Skeletal muscle tissue (tissue), 4 donors: ENCODE measurements around the gene NRG3. TPM values are rescaled to one million over a fixed set of nuclear protein-coding genes. Genes with fewer than 3 reads are reported as not detected.

Source experiments
- H3K27ac ChIP-seq: one replicate; pipeline ENCODE4 v1.7.0; 2013; ENCODE audit warnings: mild to moderate bottlenecking, low read depth, low read length, inconsistent platforms
- H3K27me3 ChIP-seq, 3 donors: one replicate each; pipeline ENCODE4 v1.7.0; 2013; ENCODE audit warnings: low read length in 3 of 3; ENCODE audit not compliant: control insufficient read depth in 3 of 3, insufficient read depth in 3 of 3
- H3K36me3 ChIP-seq, 3 donors: one replicate each; pipeline ENCODE4 v1.7.0; 2013; ENCODE audit warnings: low read length in 3 of 3; ENCODE audit not compliant: control insufficient read depth in 3 of 3, insufficient read depth in 3 of 3
- H3K4me1 ChIP-seq, 3 donors: one replicate each; pipeline ENCODE4 v1.7.0; 2013; ENCODE audit warnings: low read length in 3 of 3, mild to moderate bottlenecking in 3 of 3; ENCODE audit not compliant: control insufficient read depth in 3 of 3, insufficient read depth in 3 of 3
- H3K4me3 ChIP-seq, 3 donors: one replicate each; pipeline ENCODE4 v1.7.0; 2013; ENCODE audit warnings: low read length in 3 of 3
- H3K9ac ChIP-seq, 3 donors: one replicate each; pipeline ENCODE4 v1.7.0; 2013; ENCODE audit warnings: low read length in 3 of 3, mild to moderate bottlenecking in 3 of 3, moderate library complexity in 2 of 3, low read depth in 1 of 3
- H3K9me3 ChIP-seq, 3 donors: one replicate each; pipeline ENCODE4 v1.7.0; 2013; ENCODE audit warnings: low read length in 3 of 3; ENCODE audit not compliant: control insufficient read depth in 3 of 3
- total RNA-seq: library from RNA; depleted of rRNA; stranded (reverse); fragments of >200 nt; gene quantifications from one replicate; pipeline ENCODE4 v1.2.3, GENCODE V29; 2014
- donor health status: Osteomylitis.

NRG3 gene
- total RNA-seq, 1 donor from 2014 or later: not detected

DNA sequence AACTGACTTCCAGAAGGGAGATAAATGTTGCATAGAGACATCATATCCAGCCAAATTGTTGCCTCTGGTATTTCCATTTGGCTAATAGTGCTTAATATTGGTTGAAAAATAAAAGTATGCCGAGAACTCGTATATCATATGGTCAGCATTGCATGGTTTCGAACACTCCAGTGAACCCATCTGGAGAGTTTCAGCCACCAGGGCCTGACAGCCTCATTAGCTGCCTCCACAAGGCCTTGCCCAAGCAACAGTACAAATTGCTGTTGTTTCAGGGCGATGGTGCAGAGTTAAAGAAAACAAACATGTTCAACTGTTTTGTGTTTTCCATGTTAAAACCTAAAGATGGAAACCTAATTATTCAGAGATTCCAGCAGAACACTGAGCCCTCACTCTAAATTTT, 28.5 kb downstream of the NRG3 start:
- Histone ChIP-seq H3K4me3 (no peak overlapping the region), H3K9ac (no peak overlapping the region), H3K9me3 (no peaks in the 10 kb centered on the region), H3K27me3 (no peaks in the 10 kb centered on the region), H3K4me1 (no peaks in the 10 kb centered on the region), H3K27ac (no peak overlapping the region), H3K36me3 (no peaks in the 10 kb centered on the region)

- Histone ChIP-seq H3K27me3 (no peaks in the 10 kb centered on the region), H3K4me3 (no peak overlapping the region), H3K4me1 (no peaks in the 10 kb centered on the region), H3K9me3 (no peaks in the 10 kb centered on the region), H3K27ac (no peak overlapping the region), H3K9ac (no peak overlapping the region), H3K36me3 (no peaks in the 10 kb centered on the region)
Measured at GRCh38 chr10:81905161-81905560, 30.2 kb downstream of the NRG3 start.

DNA sequence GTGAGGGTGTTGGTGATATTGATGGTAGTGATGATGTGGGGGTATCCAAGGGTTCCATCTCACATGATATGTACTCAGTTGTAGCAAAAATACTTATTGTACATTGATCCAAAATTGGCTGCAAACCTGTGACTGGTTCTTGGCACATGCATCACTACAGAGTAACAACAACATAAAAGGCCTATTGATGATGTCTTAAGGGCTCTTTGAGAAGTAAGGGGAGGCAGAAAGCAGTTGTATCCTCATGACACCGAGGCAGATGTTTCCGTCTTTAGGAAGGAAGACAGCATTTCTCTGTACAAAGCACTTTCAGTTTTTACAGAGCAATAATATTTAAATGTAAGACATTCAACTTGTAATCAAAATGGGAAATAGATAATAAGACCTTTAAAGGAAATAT, 34.5 kb downstream of the NRG3 start:
- no peaks in the 10 kb centered on the region for H3K36me3 ChIP-seq
- no peaks in the 10 kb centered on the region for H3K9me3 ChIP-seq
- H3K27me3 ChIP-seq: no peaks in the 10 kb centered on the region
- no peak overlapping the region for H3K4me3 ChIP-seq
- no peaks in the 10 kb centered on the region for H3K4me1 ChIP-seq
- no peak overlapping the region for H3K9ac ChIP-seq
- H3K27ac ChIP-seq: no peak overlapping the region

DNA sequence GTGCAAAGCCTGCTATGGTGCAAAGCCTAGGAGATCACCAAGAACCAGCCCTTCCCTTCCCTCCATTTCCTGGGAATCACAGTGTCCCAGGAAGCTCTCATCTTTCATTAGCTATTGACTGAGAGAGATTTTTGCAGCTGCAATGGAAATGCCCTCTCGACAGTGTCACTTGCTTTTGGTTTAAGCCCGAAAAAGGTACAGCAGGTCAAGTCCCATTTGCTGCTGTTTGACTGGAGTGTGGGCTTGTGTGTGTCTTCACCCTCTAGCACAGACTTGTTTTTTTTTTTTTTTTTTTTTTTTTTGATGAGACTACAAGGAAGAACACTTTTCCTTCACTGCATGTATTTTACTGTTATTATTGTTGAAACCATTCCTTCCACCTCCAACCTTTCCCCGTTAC, 36.3 kb downstream of the NRG3 start:
- Histone ChIP-seq H3K4me3 (no peak overlapping the region), H3K4me1 (no peaks in the 10 kb centered on the region), H3K27me3 (no peaks in the 10 kb centered on the region), H3K9ac (no peak overlapping the region), H3K9me3 (no peaks in the 10 kb centered on the region), H3K36me3 (no peaks in the 10 kb centered on the region), H3K27ac (no peak overlapping the region)

- Histone ChIP-seq H3K9ac (no peak overlapping the region), H3K4me1 (no peaks in the 10 kb centered on the region), H3K27me3 (no peaks in the 10 kb centered on the region), H3K36me3 (no peaks in the 10 kb centered on the region), H3K9me3 (no peaks in the 10 kb centered on the region), H3K4me3 (no peak overlapping the region), H3K27ac (no peak overlapping the region)
Measured at GRCh38 chr10:81914736-81915503, 39.9 kb downstream of the NRG3 start.

DNA sequence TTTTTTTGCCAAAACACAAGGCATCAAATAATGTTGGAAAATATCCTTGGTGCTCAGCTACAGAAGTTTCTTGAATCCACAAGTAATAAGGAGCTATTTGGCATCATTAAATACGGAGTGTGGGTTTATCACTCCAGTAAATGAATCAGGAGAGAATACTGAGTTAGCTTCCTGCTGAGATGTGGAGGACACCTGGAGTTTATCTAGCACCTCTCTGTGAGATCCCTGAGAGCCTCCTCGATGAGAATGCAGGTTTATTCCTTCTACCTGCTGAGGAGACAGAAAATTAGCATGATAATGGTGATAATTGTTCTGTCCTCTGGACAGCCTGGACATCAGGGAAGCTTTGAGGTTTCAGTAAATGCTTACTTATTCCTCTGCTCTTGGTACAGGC, 40.5 kb downstream of the NRG3 start:
- H3K4me1 ChIP-seq: no peaks in the 10 kb centered on the region
- H3K36me3 ChIP-seq: no peaks in the 10 kb centered on the region
- H3K4me3 ChIP-seq: no peak overlapping the region
- no peak overlapping the region for H3K9ac ChIP-seq
- no peaks in the 10 kb centered on the region for H3K27me3 ChIP-seq
- H3K9me3 ChIP-seq: no peaks in the 10 kb centered on the region
- no peak overlapping the region for H3K27ac ChIP-seq

DNA sequence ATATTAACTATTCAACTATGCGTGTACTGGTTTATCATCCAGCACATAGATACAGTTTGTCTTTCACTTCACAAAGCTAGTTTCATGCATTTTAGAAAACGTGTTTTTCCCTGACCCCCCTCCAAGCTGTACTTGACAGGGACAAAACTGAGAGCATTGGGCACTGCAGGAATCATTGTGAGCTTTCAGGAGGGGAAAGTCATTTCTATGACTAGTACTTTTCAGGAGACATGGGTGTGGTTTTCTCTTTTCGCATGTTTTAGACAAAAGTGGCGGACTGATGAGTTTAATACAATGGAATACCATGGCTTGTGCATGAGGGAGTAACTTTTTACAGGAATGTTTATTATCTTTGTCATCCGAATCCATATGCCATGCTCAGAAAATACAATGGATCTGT, 42.7 kb downstream of the NRG3 start:
- Histone ChIP-seq H3K9ac (no peak overlapping the region), H3K9me3 (no peaks in the 10 kb centered on the region), H3K27me3 (no peaks in the 10 kb centered on the region), H3K36me3 (no peaks in the 10 kb centered on the region), H3K4me3 (no peak overlapping the region), H3K4me1 (no peaks in the 10 kb centered on the region), H3K27ac (no peak overlapping the region)

DNA sequence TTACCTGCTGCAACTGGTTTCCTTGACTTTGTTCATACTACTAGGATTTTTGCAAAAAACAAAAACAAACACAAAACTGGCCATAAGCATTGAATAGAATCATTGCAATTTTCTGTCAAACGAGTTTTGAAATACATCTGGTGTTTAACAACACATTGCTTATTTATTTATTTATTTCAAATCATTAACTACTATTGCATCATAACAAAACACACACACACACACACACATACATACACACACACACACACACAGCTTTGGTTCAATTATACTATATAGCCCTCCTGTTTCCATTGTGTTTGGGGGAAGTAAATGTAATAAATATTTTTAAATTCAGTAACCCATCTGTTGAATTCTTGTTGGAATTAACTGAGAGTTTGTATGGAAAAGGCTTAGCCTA, 43.8 kb downstream of the NRG3 start:
- H3K4me1 ChIP-seq: no peaks in the 10 kb centered on the region
- H3K27ac ChIP-seq: no peak overlapping the region
- H3K9me3 ChIP-seq: no peaks in the 10 kb centered on the region
- no peaks in the 10 kb centered on the region for H3K27me3 ChIP-seq
- H3K36me3 ChIP-seq: no peaks in the 10 kb centered on the region
- H3K9ac ChIP-seq: no peak overlapping the region
- H3K4me3 ChIP-seq: no peak overlapping the region

DNA sequence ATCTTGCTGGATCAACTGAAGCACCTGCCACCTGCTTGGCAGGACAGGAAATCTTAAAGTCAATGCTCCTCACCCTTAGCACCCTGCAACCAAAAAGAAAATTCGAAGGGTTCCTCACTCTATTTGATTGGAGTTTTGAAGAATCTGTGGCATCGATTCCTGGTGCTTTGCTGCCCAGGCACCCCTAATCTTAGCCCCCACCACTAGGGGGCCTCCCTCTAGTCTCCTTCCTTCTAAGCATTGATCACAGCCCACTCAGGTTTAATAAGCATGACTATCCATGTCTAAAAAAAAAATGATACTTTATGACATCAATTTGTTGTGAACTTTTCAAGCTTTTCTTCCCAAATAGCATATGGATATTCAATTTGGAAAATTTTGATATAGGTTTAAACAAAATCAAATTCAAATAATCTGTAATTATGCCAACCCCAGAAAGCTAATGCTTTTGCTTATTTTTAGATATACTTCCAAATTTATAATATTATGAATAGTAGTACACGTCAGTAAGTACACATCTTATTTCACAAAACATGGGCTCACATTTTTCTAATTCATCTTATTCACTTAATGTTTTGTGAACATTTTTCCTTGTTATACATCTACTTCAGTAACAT, 45.3 kb downstream of the NRG3 start:
- H3K9ac ChIP-seq: no peak overlapping the region

GRCh38 chr10:81928119-81928518, 53.1 kb downstream of the NRG3 start:
- no peaks in the 10 kb centered on the region for H3K9me3 ChIP-seq
- H3K27me3 ChIP-seq: no peaks in the 10 kb centered on the region
- no peak overlapping the region for H3K9ac ChIP-seq
- no peak overlapping the region for H3K4me3 ChIP-seq
- H3K27ac ChIP-seq: no peak overlapping the region
- H3K4me1 ChIP-seq: no peaks in the 10 kb centered on the region
- H3K36me3 ChIP-seq: no peaks in the 10 kb centered on the region

More for the DNA sequence above, 45.3 kb downstream of the NRG3 start:
- Histone ChIP-seq H3K27ac (no peak overlapping the region), H3K9me3 (no peaks in the 10 kb centered on the region), H3K4me3 (no peak overlapping the region), H3K36me3 (no peaks in the 10 kb centered on the region), H3K4me1 (no peaks in the 10 kb centered on the region), H3K27me3 (no peaks in the 10 kb centered on the region)
